Medulla oblongata (tissue), 1 donor: ENCODE results near the gene CHD1L.
"Not testable (repeated sequence)": the region's sequence is repeated elsewhere in the genome, so short reads cannot be mapped to it uniquely, and the experiment has no call there.

ENCODE experiments used
- DNase-seq: peaks from one replicate; pipeline ENCODE4 v3.0.0-alpha.2; 2015; ENCODE audit errors: extremely low spot score

The CHD1L gene

GRCh38 chr1:147242449-147243227 lies at the start of gene CHD1L:
CHD1L (plus strand) TSS chr1:147242684; CDS start chr1:147242704, 20 bp downstream.
- DNase-seq = peak; percentile 97

- DNase-seq = not testable (repeated sequence)
Observed at GRCh38 chr1:147197324-147197723, 45.2 kb upstream of the CHD1L start.

DNA sequence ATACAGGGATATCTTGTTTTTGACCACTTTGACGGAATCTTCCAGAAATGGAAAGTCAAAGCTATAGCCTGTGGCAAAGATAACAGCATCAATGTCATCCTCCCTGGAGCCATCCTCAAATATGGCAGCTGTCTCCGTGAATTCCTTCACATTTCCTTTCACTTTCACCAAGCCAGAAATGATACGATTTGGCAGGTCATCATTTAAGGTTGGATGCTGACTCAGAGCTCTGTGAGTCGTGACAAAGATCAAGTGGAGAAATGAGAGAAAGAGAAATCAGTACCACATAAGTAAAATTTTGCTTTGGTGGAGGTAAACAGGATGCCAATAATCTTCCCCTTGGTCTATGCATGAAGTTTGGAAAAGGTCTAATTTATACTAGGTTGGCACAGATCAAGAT lies 41.2 kb upstream of the CHD1L start:
- no peak for DNase-seq

DNA sequence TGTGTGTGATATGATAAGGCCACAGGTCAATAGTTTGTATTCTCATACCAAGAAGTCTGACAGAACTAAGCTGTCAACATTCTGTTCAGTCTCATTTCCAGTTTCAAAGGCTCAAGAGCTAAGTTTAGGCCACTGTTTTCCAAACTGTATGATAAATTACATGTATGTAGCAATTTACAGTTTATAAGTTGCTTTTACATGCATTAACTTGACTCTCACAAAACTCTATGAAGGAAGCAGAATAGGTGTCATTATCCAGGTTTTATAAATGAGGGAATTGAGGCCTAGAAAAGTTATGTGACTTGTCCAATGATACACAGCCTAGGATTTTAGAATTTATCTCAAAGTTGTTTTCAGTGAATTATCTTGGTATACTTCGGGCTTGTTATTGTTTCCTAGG lies 40.7 kb upstream of the CHD1L start:
- no peak for DNase-seq

GRCh38 chr1:147202576-147202975 lies 39.9 kb upstream of the CHD1L start:
- no peak for DNase-seq

DNA sequence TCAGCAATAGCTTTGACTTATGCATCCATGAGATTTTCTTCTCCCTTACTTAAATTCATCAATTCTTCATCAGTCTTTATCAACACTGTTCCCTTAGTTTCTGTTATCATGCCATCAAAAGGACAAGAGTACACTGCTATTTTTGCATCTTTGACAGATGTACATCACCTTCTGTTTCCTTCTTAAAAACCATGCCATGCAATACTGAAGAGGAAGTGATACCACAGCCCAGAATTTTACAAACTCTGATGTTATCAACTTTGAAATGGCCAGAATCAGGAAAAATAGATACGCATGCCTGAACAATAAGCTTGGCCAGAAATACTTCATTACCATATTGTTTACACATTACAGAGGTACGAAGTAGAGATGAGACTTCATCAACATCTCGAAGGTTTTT lies 38.4 kb upstream of the CHD1L start:
- DNase-seq = no peak

DNA sequence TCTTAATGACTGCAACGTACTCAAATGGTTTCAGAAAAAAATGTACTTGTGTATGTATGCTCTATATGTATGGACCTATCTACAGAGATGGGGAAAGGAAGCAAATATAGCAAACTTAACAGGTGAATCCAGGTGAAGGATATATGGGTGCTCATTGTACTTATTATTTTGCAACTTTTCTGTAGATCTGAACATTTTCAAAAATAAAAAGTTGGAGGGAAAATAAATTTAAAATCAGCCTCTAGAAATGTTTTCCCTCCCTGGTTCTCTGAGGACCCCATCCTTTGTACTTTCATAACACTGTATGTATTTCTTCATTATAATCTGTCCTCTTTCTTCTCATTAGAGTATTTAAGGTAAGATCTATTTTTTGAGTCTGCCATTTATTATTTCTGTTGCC lies 35.3 kb upstream of the CHD1L start:
- no peak for DNase-seq

GRCh38 chr1:147208619-147209018 lies 33.9 kb upstream of the CHD1L start:
- no peak for DNase-seq

DNA sequence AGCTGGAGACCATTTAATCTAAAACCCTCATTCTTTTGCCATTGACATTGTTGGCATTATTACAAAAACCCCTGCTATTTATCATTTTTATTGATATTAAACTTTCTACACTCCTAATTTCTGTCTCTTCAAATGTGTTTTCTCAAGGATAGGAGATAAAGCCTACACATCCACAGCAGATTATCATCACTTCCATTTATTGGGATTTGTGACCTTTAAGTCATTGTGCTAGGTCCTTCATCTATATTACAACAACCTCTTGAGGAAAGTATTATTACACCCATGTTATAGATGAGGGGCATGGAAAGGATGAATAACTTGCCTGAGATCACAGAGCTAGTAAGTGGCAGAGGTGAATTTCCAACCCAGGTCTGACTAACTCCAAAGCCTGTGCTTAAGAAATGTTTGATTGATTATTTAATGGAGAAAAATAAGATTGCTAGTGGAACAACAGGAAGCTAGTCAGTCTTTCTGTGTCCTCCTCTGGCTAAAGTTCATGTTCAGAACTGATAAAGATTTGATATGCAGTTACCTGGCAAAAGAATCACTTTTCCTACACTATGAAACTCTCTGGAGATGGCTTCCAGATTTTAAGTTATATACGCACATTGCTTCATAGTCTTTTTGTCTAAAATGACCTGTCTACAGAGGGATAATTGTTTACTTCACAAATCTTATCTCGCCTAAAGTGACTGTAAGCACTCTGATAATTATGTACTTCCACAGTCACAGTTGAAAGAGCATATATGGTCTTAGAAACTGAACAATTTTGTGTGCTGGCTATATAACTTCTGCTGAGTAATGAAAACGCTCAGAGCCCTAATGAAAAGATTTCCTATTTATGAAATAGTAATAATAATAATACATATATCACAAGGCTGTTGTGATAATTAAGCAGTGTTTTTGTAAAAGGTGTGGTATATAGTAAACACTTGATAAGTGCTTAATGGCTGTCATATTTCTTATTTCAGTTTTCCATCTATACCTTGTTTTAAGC lies 32.4 kb upstream of the CHD1L start:
- no peak for DNase-seq

- DNase-seq = no peak
Observed at GRCh38 chr1:147210987-147211386, 31.5 kb upstream of the CHD1L start.

GRCh38 chr1:147211577-147211976 lies 30.9 kb upstream of the CHD1L start:
- DNase-seq = no peak

DNA sequence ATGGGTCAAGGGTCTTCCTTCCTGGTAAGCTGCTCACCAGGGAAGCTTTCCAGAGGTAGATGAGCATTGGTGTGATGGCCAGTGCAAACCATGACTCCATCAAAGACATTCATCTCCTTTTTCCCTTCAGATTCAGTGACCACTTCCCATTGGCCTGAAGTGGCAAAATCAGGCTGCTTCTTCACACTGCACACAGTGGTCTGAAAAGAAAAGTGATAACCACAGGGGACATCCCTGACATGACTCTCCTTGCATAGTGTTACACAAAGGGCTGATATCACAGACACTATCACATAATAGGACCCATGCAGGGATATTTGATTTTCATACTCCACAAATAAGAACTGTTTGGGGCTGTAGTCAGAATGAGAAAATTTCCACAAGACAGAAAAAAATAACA lies 29.2 kb upstream of the CHD1L start:
- no peak for DNase-seq

DNA sequence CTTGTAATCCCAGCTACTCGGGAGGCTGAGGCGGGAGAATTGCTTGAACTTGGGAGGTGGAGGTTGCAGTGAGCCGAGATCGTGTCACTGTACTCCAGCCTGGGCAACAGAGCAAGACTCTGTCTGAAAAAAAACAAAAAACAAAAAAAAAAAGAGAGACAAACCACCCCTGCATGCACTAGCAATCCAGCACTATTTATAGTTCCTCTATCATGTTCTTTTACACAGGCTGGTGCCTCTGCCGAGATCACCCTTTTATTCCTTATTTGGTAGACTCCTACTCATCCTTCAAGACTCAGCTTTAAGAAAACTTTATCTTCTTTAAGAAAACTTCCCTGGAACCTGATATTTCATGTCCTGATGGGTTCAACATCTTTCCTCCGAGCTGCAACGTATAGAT lies 28.2 kb upstream of the CHD1L start:
- no peak for DNase-seq

DNA sequence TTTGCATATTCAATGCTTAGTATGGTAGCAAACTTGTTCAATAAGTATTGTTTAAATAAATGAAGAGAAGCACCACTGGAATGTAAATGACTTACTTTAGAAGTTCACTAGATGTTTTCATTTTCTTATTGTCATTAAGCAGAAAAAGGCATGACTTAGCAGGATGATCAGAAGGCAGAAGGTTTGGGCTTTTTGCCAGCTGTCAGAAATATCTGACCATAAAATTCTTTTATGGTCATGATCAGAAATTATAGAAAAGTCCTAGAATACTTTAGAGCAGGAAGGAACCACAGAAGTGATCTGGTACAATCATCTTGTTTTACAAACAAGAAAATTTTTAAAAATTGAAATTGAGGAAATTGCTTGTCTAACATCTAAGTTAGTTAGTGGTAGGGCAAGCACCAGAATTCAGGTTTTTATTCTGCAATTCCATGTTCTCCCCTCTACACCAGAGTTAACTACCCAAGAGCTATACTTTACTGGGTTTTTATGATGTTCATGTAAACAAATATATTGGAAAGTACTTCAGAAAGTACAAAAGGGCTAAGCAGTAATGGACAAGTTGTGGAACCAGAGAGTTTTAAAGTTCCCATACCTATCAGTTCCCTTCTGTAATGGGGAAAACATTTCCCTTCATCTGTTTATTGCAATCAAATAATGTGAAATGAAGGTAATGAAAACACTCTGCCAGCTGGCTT lies 27.5 kb upstream of the CHD1L start:
- DNase-seq = no peak

DNA sequence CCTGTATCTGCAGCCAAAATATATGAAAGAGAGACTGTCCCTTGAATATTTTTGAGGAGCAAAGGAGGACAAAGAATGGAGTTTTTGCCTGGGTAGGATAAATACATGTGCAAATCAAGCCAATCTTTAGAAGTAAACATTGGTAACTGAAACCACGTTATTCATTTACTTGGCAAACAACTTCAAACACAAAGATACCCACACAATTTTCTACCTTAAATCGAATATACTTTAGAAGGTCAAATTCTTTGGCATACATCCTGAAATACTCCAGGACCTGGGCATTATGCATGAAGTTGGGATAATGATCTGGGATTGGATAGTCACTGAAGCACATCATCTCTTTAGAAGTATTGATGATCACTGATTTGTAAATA lies 27.0 kb upstream of the CHD1L start:
- no peak for DNase-seq

DNA sequence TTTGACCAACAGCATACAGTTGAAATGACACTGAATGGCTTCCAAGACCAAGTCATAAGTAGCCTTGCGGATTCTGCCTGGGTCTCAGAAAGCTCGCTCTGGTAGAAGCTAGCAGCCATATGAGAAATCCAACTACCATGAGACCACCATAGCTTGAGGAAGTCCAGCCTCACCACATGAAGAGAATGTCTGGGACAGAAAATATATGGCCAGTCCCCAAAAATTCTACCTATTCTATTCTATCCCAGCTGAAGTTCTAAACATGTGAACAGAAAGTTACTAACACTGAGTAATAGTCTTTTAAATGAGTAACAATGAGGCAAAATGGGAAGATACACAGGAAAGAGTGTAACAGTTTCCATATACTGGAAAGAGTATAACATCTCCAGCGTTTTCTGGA lies 26.4 kb upstream of the CHD1L start:
- DNase-seq = no peak

DNA sequence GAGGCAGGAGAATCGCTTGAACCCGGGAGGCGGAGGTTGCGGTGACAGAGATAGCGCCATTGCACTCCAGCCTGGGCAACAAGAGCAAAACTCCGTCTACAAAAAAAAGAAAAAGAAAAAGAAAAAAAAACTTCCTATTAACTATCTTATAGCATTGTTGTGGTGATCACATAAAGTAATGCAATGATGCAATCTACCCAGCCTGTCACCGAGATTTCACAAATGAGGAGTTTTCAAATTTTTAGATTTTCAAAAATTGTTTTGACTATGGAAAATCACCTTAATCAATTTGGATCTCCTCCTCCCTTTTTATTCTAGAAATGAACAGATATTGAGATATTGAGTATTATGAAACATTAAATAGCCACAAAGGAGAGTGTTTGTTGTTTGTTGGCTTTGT lies 25.3 kb upstream of the CHD1L start:
- no peak for DNase-seq

GRCh38 chr1:147218606-147219005 lies 23.9 kb upstream of the CHD1L start:
- no peak for DNase-seq

DNA sequence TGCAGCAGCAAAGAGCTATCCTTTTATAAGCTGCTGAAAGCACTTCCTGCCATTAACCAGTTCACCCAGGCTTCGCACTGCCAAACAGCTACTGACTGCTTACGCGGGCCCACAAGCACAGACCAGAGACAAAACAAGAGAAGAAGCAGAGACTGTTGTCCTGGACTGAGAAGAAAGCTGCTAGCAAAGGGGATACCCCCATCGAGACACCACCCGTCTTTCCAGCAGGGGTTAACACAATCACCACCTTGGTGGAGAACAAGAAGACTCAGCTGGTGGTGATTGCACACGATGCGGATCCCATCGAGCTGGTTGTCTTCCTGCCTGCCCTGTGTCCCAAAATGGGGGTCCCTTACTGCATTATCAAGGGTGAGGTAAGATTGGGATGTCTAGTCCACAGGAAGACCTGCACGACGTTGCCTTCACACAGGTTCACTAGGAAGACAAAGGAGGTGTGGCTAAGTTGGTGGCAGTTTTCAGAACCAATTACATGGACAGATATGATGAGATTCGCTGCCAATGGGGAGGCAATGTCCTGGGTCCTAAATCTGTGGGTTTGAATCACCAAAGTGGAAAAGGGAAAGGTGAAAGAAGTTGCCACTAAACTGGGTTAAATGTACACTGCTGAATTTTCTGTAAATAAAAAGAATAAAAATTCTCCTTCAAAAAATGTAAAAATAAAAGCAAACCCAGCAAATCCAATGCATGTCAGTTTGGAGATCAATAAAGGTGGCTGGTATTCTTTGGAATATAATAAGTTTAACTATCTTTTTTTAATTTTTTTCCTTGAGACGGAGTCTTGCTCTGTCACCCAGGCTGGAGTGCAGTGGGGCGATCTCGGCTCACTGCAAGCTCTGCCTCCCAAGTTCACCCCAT lies 18.5 kb upstream of the CHD1L start:
- no peak for DNase-seq

- DNase-seq = peak; percentile 74
Observed at GRCh38 chr1:147225193-147225730, 17.2 kb upstream of the CHD1L start, which contains the start of gene FMO5. FMO5 (minus strand) TSS chr1:147225339; CDS start chr1:147225029, 310 bp downstream.

GRCh38 chr1:147231032-147231431 lies 11.5 kb upstream of the CHD1L start:
- not testable (repeated sequence) for DNase-seq
